IMR-90 (cell line): ENCODE measurements around the gene BCAS1. TPM values are rescaled to one million over a fixed set of nuclear protein-coding genes. Genes with fewer than 3 reads are reported as not detected.

Experiments used
- ATAC-seq: fragments of 200-7000 bp; cut with Tn5 transposase; 2 replicates; pipeline ENCODE4 v1.9.1; 2020; ENCODE audit warnings: low read depth, mild to moderate bottlenecking, moderate library complexity
- BruUV-seq: library from RNA; stranded (reverse); fragments of 400-500 nt; replicated peaks from 2 replicates; lab custom pipeline; 2021; lab: Mats Ljungman, UMichigan
- CTCF ChIA-PET: fragments of 300-600 bp; formaldehyde crosslinking; extraction: SDS; loops from one replicate; lab custom pipeline; 2021; ENCODE audit warnings: antibody characterized with exemption; lab: Yijun Ruan, JAX
- POLR2A ChIA-PET: fragments of 300-600 bp; sonication (Branson Sonifier 250); formaldehyde crosslinking; loops from one replicate; lab custom pipeline; 2022; ENCODE audit warnings: antibody characterized with exemption; ENCODE audit not compliant: unreplicated experiment; lab: Charles Lee
- DNase-seq: peaks from one replicate; pipeline ENCODE4 v3.0.0; 2013
- H2AFZ ChIP-seq: replicated peaks from 2 replicates; pipeline ENCODE3; 2013; ENCODE audit warnings: low read length, mild to moderate bottlenecking; ENCODE audit not compliant: poor library complexity
- H2AK5ac ChIP-seq: 2 replicates; pipeline ENCODE4 v1.6.1; 2013; ENCODE audit warnings: low read depth, low read length, inconsistent platforms
- H2AK9ac ChIP-seq: replicated peaks from 2 replicates; pipeline ENCODE3; 2013; ENCODE audit warnings: mild to moderate bottlenecking, low read depth, low read length, moderate library complexity; ENCODE audit not compliant: poor library complexity
- H2BK120ac ChIP-seq: 2 replicates; pipeline ENCODE4 v1.6.1; 2013; ENCODE audit warnings: low read depth, low read length, inconsistent platforms
- H2BK15ac ChIP-seq: 3 replicates; pipeline ENCODE4 v1.6.1; 2013; ENCODE audit warnings: low read depth, low read length, inconsistent platforms
- H2BK20ac ChIP-seq: 2 replicates; pipeline ENCODE4 v1.6.1; 2013; ENCODE audit warnings: low read depth, mild to moderate bottlenecking, inconsistent platforms, low read length, moderate library complexity
- H2BK5ac ChIP-seq: 2 replicates; pipeline ENCODE4 v1.6.1; 2013; ENCODE audit warnings: mild to moderate bottlenecking, low read depth, low read length, inconsistent platforms; ENCODE audit not compliant: poor library complexity, severe bottlenecking
- H3K14ac ChIP-seq: replicated peaks from 2 replicates; pipeline ENCODE4 v1.6.1; 2013; ENCODE audit warnings: low read depth, low read length, inconsistent platforms
- H3K18ac ChIP-seq: 2 replicates; pipeline ENCODE4 v1.6.1; 2013; ENCODE audit warnings: low read depth, low read length, control low read depth
- H3K23ac ChIP-seq: 2 replicates; pipeline ENCODE4 v1.6.1; 2013; ENCODE audit warnings: low read depth, low read length, inconsistent platforms
- H3K27ac ChIP-seq: 2 replicates; pipeline ENCODE4 v1.5.1; 2013; ENCODE audit warnings: mild to moderate bottlenecking, control low read depth, low read length; ENCODE audit not compliant: insufficient read depth
- H3K27me3 ChIP-seq: 2 replicates; pipeline ENCODE4 v1.6.1; 2013; ENCODE audit warnings: low read length; ENCODE audit not compliant: control insufficient read depth, insufficient read depth
- H3K36me3 ChIP-seq: 2 replicates; pipeline ENCODE4 v1.6.1; 2013; ENCODE audit warnings: low read length, mixed read lengths; ENCODE audit not compliant: control insufficient read depth, insufficient read depth
- H3K4ac ChIP-seq: 2 replicates; pipeline ENCODE4 v1.6.1; 2013; ENCODE audit warnings: low read depth, low read length, inconsistent platforms
- H3K4me1 ChIP-seq: 2 replicates; pipeline ENCODE4 v1.6.1; 2013; ENCODE audit warnings: low read length, mixed read lengths; ENCODE audit not compliant: control insufficient read depth, insufficient read depth
- H3K4me2 ChIP-seq: 2 replicates; pipeline ENCODE4 v1.6.1; 2013; ENCODE audit warnings: low read depth, mild to moderate bottlenecking, control low read depth, low read length, moderate library complexity
- H3K4me3 ChIP-seq: 2 replicates; pipeline ENCODE4 v1.5.1; 2013; ENCODE audit warnings: low read depth, mild to moderate bottlenecking, control low read depth, low read length, moderate library complexity; ENCODE audit not compliant: insufficient read depth
- H3K56ac ChIP-seq: 2 replicates; pipeline ENCODE4 v1.6.1; 2013; ENCODE audit warnings: low read length, inconsistent platforms; ENCODE audit not compliant: insufficient read depth; ENCODE audit errors: extremely low read depth
- H3K79me1 ChIP-seq, 2 experiments: 2 replicates each; pipeline ENCODE4 v1.6.1; 2013; ENCODE audit warnings: low read length in 2 of 2, inconsistent platforms in 1 of 2, low read depth in 1 of 2
- H3K9ac ChIP-seq: 2 replicates; pipeline ENCODE4 v1.6.1; 2013; ENCODE audit warnings: low read depth, low read length, control low read depth
- H3K9me1 ChIP-seq: 2 replicates; pipeline ENCODE4 v1.6.1; 2013; ENCODE audit warnings: low read length, inconsistent platforms; ENCODE audit not compliant: insufficient read depth
- H3K9me3 ChIP-seq: 2 replicates; pipeline ENCODE4 v1.6.1; 2013; ENCODE audit warnings: low read length; ENCODE audit not compliant: control insufficient read depth, insufficient read depth
- H4K20me1 ChIP-seq: 2 replicates; pipeline ENCODE4 v1.6.1; 2013; ENCODE audit warnings: low read length, inconsistent platforms; ENCODE audit not compliant: insufficient read depth
- H4K5ac ChIP-seq: 2 replicates; pipeline ENCODE4 v1.6.1; 2013; ENCODE audit warnings: mild to moderate bottlenecking, low read depth, low read length, control low read depth
- H4K8ac ChIP-seq, 2 experiments: 2 replicates each; pipeline ENCODE4 v1.6.1; 2013; ENCODE audit warnings: low read depth in 2 of 2, low read length in 2 of 2, control low read depth in 1 of 2, inconsistent platforms in 1 of 2
- H4K91ac ChIP-seq: 2 replicates; pipeline ENCODE4 v1.6.1; 2013; ENCODE audit warnings: low read depth, low read length, inconsistent platforms; ENCODE audit not compliant: insufficient read depth
- BHLHE40 ChIP-seq: fragments of 150-350 bp; IDR thresholded peaks from 2 replicates; pipeline ENCODE4 v1.6.1; 2016; ENCODE audit warnings: mild to moderate bottlenecking, low read depth, low read length
- CEBPB ChIP-seq: IDR thresholded peaks from 2 replicates; pipeline ENCODE4 v1.6.1; 2012; ENCODE audit warnings: low read depth, low read length, improper control_type of control experiment
- CHD1 ChIP-seq: IDR thresholded peaks from 2 replicates; pipeline ENCODE4 v1.6.1; 2012; ENCODE audit warnings: low read depth, low read length, improper control_type of control experiment
- CTCF ChIP-seq: conservative IDR thresholded peaks from 2 replicates; pipeline ENCODE4 v1.5.1; 2012; ENCODE audit warnings: mild to moderate bottlenecking, low read depth, low read length, improper control_type of control experiment
- FOS ChIP-seq: fragments of 150-350 bp; IDR thresholded peaks from 2 replicates; pipeline ENCODE4 v1.6.1; 2016; ENCODE audit warnings: low read depth, low read length
- MAFK ChIP-seq: IDR thresholded peaks from 2 replicates; pipeline ENCODE4 v1.6.1; 2012; ENCODE audit warnings: low read depth, low read length, improper control_type of control experiment
- MAZ ChIP-seq: IDR thresholded peaks from 2 replicates; pipeline ENCODE4 v1.6.1; 2012; ENCODE audit warnings: low read depth, mild to moderate bottlenecking, low read length, improper control_type of control experiment, moderate library complexity, borderline replicate concordance
- MXI1 ChIP-seq: IDR thresholded peaks from 2 replicates; pipeline ENCODE4 v1.6.1; 2012; ENCODE audit warnings: low read depth, mild to moderate bottlenecking, low read length, moderate library complexity, borderline replicate concordance
- NFE2L2 ChIP-seq: fragments of 150-350 bp; IDR thresholded peaks from 2 replicates; pipeline ENCODE4 v1.6.1; 2016; ENCODE audit warnings: low read depth, mild to moderate bottlenecking, low read length
- RAD21 ChIP-seq: IDR thresholded peaks from 2 replicates; pipeline ENCODE4 v1.6.1; 2012; ENCODE audit warnings: low read length, improper control_type of control experiment
- RCOR1 ChIP-seq: IDR thresholded peaks from 2 replicates; pipeline ENCODE4 v1.6.1; 2012; ENCODE audit warnings: mild to moderate bottlenecking, low read length, improper control_type of control experiment; ENCODE audit not compliant: insufficient replicate concordance
- RFX5 ChIP-seq: IDR thresholded peaks from 2 replicates; pipeline ENCODE4 v1.8.0; 2012; ENCODE audit warnings: low read depth, mild to moderate bottlenecking, low read length, moderate library complexity
- SMC3 ChIP-seq: fragments of 150-350 bp; IDR thresholded peaks from 2 replicates; pipeline ENCODE4 v1.6.1; 2016; ENCODE audit warnings: low read depth, mild to moderate bottlenecking, antibody characterized with exemption, low read length, moderate library complexity
- USF2 ChIP-seq: fragments of 150-350 bp; IDR thresholded peaks from 2 replicates; pipeline ENCODE4 v1.6.1; 2017; ENCODE audit warnings: mild to moderate bottlenecking, antibody characterized with exemption, low read length, low read depth
- WGBS, 2 experiments: methylation state at CpG; one replicate each; pipeline versions ENCODE4 v1.1.5 to v1.1.7; 2013; ENCODE audit warnings: missing lambda C conversion rate in 2 of 2; ENCODE audit not compliant: insufficient read length in 1 of 2; ENCODE audit errors: extremely low coverage in 2 of 2; 5-methylcytosine and 5-hydroxymethylcytosine counted together
- dilution Hi-C: fragments of 300-500 bp; cut with HindIII; formaldehyde crosslinking; loops from one replicate; pipeline ENCODE4 v1.14.3; 2018; ENCODE audit warnings: low sequenced_read_pairs; ENCODE audit not compliant: unreplicated experiment
- in situ Hi-C: fragments of 300-500 bp; cut with MboI; formaldehyde crosslinking; loops from 3 replicates; pipeline ENCODE4 v1.14.3; 2019; ENCODE audit warnings: low sequenced_read_pairs, inconsistent platforms, mixed read lengths
- intact Hi-C: fragments of 100-400 bp; cut with micrococcal nuclease; formaldehyde crosslinking; loops from 2 replicates; pipeline ENCODE4 v1.10.0; 2022
- polyA plus RNA-seq, 3 experiments: library from polyadenylated mRNA; depleted of rRNA; stranded (reverse); fragments of >200 nt; gene quantifications; 2 replicates each; pipeline ENCODE4 v1.2.3, GENCODE V29; 2012; ENCODE audit warnings: low replicate concordance in 1 of 3
- total RNA-seq: library from RNA; depleted of rRNA; stranded (reverse); fragments of >200 nt; gene quantifications from 2 replicates; pipeline ENCODE4 v1.2.3, GENCODE V29; 2012
- TF ChIP-seq, protein P1 (sequence below): fragments of 150-350 bp; IDR thresholded peaks from 2 replicates; pipeline ENCODE4 v1.6.1; 2016; ENCODE audit warnings: low read depth, mild to moderate bottlenecking, low read length, moderate library complexity, borderline replicate concordance

Gene BCAS1
- total and polyA plus RNA-seq, 2 of the 4 experiments (the other 2 are of a cell fraction), result under 0.01 TPM; not detected in 1

GRCh38 chr20:54041336-54041735 lies 29.1 kb downstream of the BCAS1 start:
- Histone ChIP-seq H2BK20ac (no peak overlapping the region), H4K5ac (no peak overlapping the region), H3K27me3 (peaks cover 2% of the 10 kb centered on the region; the same call in 1 of the 2 replicates), H4K91ac (no peak overlapping the region), H3K23ac (no peak overlapping the region), H3K36me3 (no peaks in the 10 kb centered on the region), H2BK120ac (no peak overlapping the region), H2AK9ac (no peak overlapping the region), H3K18ac (no peak overlapping the region), H2AK5ac (no peak overlapping the region), H3K9ac (no peak overlapping the region), H2AFZ (no peak overlapping the region), H3K9me1 (no peaks in the 10 kb centered on the region), H3K27ac (no peak overlapping the region), H3K14ac (no peak overlapping the region), H4K20me1 (no peaks in the 10 kb centered on the region), H3K4me2 (no peak overlapping the region), H4K8ac (no peak overlapping the region), H3K56ac (no peak overlapping the region), H3K79me1 (no peaks in the 10 kb centered on the region), H3K4me1 (no peaks in the 10 kb centered on the region), H3K4ac (no peak overlapping the region), H2BK5ac (no peak overlapping the region), H3K4me3 (no peak overlapping the region), H3K9me3 (no peaks in the 10 kb centered on the region), H2BK15ac (no peak overlapping the region)
- dilution Hi-C loops (no loop called here), in situ Hi-C loops (no loop called here), intact Hi-C loops (no loop called here)
- no TSS peak for BruUV-seq
- ChIA-PET CTCF (no interaction called here), POLR2A (no interaction called here)
- no peak for DNase-seq
- no peak for ATAC-seq
- TF ChIP-seq MXI1 (no peak), RFX5 (no peak), CTCF (no peak), MAZ (no peak), USF2 (no peak), MAFK (no peak), CHD1 (no peak), FOS (no peak), RCOR1 (no peak), RAD21 (no peak), SMC3 (no peak), NFE2L2 (no peak), BHLHE40 (no peak), CEBPB (no peak)
- TF ChIP-seq, protein P1, sequence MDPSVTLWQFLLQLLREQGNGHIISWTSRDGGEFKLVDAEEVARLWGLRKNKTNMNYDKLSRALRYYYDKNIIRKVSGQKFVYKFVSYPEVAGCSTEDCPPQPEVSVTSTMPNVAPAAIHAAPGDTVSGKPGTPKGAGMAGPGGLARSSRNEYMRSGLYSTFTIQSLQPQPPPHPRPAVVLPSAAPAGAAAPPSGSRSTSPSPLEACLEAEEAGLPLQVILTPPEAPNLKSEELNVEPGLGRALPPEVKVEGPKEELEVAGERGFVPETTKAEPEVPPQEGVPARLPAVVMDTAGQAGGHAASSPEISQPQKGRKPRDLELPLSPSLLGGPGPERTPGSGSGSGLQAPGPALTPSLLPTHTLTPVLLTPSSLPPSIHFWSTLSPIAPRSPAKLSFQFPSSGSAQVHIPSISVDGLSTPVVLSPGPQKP, result no peak
- 100% methylated on average over 1 of the region's 4 CpGs; no CpG with 5 or more reads in 1 of the 2 experiments for WGBS, 2 experiments
